NCI-H1436 treated with DMSO at 0.1 percent for 48 hours (cell line): ENCODE results near the gene NRF1.
"Not testable (repeated sequence)": the region's sequence is repeated elsewhere in the genome, so short reads cannot be mapped to it uniquely, and the experiment has no call there.

Source experiments
- DNase-seq: peaks from one replicate; lab custom pipeline; 2025; lab: John Stamatoyannopoulos, UW

NRF1 gene

DNA sequence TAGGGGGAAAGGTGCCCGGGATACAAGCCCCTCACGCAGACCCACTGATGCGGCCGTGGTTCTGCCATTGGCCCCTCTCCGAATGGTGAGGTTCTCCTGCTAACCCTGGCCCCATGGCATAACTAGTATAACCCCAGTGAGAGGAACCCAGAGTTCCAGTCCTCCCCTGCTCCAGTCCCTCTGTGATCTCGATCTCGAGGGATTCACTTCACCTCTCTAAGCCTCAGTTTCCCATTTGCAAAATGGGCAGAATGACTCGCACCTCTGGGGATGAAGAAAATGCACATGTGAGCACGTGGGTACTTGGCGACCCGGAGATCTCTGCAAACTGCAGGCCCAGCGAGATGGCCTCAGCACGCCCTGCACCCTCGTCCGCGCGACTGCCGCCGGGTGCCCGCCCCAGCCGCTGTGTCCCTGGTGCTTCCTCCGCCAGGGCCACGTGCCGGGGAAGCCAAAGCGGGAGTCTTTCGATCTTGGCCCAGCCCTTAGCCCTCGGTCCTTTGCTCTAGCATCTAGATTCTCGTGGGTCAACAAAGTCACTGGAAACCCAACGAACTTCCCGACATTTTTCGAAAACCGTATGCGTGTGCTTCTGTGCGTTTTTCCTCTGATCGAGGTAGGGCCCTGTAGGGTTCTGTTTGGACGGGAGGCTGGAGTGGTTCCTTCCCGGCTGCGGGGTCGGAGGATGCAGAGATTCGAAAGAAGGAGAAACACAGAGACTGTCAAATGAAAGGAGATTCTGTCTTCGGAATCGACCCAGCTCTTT, 171.5 kb downstream of the NRF1 start:
- DNase-seq, result no peak

GRCh38 chr7:129783584-129783919, 172.0 kb downstream of the NRF1 start:
- no peak for DNase-seq

DNA sequence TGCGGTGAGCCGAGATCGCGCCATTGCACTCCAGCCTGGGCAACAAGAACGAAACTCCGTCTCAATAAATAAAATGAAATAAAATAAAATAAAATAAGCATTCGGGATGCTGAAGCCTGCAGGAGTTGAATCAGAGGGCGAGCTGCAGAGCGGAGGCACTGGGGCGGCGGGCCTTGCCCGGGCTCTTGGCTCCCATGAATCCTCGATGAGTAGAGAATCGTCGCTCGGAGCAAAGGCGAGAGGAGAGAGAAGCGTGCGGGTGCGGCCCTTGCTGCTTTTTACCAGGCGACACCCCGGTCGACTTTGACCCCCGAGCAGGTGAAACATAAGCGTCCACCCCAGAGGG, 172.9 kb downstream of the NRF1 start:
- DNase-seq, result no peak

DNA sequence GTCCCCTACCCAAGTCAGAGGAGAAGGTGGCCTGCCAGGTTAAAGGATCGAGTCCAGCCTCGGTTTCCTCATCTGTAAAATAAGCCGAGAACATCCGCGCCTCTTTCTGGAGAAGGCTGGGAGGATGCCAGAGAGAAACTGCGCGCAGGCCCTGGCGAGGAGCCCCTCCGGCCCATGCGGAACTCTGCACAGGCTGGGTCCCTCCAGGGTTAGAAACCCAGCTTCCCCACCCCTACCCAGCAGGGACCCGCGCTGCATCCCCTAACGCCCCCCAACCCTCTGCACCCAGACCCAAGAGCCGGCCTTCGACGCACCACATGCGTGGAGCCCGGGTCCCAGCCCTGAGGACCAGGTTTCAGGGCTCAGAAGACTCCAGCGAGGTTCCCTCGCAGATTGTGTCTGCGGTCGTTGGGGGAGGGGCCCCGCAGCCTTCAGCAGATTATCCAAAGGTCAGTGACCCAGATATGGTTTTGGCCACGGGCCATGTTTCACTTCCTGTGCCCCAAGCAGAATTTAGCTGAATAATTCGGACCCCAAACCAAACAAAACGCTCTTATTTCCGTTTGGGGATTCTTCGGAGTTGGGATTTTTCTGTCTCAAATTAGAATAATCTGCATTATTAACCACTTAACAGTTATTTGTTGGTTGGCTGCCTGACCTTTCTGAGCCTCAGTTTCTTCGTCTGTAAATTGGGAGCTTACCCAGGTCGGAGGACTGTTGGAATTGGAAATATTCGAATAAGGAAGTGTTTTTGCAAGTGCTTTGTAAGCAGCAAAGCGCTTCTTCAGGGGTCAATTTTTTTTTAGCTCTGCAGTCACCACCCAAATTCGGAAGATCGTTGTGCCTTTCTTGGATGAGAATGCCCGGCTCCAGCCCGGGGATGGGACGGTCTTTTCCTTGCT, 173.5 kb downstream of the NRF1 start:
- no peak for DNase-seq

DNA sequence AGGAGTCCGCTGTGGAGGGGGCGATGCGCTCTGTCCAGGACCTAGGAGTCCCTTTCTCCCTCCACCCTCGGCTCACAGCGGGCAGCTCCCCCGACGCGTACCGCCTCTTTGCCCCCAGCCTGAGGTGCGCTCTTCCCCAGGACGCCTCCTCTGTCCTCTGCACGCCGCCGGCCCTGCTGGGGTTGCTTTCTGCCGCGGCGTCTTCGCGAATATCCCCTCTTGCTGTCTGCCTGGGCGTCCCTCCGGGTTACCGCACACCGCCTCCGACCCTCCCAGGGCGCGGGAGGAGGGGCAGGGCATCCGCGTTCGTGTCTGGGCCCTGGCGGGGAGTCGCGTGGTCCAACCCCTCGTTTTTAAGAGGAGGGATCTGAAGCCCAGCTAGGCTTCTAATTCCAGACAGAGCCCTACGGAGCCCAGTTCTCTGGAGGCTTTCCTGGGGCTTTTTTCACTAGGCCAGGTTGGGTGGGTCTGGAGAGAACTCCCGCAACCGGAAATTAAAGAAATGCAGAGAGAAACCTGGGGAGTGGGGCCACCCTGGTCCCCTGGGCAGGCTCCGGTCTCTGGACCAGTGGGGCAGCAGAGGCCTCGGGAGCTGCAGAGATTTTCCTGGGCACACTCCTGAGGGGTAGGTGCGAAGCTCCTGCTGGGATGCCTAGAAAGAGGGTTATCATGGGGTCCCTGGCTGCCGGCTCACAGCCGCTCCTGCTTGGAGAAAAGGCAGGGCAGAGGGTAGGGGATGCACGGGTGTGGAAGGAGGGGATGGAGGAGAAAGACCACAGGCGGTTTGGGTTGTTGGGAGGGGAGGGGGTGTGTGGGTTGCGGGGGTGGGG, 174.4 kb downstream of the NRF1 start:
- no peak for DNase-seq

DNA sequence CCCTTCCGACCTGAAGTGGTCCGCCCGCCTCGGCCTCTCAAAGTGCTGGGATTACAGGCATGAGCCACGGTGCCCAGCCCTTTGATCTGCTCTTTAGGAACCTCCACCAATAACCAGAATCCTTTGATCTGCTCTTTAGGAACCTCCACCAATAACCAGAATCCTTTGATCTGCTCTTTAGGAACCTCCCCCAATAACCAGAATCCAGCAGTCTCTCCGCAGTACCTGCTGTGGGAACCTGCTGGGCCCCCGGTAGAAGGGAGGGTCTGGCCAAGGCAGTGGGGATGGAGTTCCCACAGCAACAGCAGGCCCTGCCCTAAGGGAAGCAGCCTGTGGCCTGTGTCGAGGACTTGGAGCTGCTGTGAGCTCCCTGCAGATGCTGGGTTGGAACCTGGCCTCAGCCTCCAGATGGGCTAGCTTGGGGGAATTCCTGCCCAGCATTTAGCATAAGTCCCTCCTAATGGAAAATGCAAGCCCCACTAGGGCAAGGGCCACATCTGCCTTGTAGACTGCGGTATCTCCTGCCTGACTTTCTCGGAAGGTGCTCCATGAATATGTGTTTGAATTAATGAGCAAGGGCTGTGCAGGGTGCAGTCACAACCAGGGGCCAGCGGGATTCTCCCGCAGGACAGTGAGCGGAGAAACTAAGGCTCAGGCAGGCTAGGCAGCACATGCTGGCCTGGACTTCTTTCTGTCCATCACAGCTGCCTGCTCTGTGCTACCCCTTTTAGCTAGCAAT, 175.5 kb downstream of the NRF1 start:
- DNase-seq, result no peak

- DNase-seq, result no peak
These were observed 177.5 kb downstream of the NRF1 start for GRCh38 chr7:129789000-129789399.

- no peak for DNase-seq
These were observed 178.1 kb downstream of the NRF1 start for GRCh38 chr7:129789652-129790051.

DNA sequence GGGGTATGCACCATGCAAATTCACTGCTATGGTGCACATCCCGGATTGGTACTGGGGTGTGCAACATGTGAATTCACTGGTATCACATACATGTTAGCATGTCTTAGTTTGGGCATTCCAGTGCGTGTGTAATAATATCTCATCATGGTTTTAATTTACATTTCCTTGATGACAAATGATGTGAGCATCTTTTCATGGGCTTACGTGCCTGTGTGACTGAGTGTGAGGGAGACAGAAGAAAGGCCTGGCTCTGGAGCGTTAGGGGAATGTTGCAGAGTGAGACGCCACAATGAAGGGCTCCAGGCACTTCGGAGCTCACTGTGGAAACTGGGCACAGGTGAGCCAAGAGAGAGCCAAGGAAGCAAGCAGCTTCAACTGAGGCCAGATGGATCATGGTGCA, 178.6 kb downstream of the NRF1 start:
- no peak for DNase-seq

GRCh38 chr7:129792721-129793120, 181.2 kb downstream of the NRF1 start:
- DNase-seq, result no peak

DNA sequence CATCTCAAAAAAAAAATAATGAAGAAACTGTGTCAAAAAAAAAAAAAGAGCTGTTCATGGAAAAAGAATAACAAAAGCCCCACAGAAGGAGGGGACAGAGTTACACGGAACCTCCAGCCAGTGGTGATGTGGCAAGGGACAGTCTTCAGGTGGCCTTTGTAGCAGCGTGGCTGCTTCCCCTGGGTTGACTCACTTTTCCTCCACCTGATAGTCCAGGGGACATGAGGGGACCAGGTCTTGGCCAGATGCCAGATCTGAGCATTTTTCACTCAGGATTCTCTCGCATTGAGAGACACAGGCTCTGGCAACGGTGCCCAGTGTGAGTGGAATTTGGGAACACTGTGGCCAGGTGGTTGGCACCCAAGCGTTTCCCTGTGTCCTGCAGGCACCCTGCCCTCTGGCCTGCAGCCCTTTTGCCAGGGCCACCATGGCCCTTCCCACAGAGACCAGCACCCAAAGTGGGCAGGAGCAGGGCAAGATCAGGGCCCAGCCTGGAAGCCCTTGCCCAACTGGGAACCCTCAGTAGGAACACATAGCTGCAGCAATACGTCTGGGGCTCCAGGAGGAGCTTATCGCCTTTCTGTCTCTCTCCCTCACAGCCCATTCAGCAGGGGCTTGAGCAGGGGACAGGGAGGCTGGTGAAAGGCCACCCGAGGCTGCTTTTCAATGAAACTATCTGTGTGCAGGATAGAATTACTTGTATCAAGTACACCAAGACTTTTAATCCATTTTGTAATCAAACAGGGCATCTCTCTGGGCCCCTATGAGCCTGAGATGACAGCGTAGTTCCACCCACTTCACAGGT, 182.2 kb downstream of the NRF1 start:
- no peak for DNase-seq

DNA sequence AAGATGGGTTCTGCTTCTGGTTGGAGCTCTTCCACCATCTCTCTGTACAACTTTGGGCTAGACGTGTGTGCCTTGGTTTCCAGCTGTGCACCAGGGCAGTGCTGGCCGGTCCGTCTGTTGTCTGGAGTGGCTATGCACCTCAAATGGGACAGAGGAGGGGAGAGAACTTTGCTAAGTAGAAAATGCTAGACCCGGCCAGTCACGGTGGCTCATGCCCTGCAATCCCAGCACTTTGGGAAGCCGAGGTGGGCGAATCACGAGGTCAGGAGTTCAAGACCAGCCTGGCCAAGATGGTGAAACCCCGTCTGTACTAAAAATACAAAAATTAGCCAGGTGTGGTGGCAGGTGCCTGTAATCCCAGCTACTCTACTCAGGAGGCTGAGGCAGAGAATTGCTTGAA, 182.9 kb downstream of the NRF1 start:
- not testable (repeated sequence) for DNase-seq

DNA sequence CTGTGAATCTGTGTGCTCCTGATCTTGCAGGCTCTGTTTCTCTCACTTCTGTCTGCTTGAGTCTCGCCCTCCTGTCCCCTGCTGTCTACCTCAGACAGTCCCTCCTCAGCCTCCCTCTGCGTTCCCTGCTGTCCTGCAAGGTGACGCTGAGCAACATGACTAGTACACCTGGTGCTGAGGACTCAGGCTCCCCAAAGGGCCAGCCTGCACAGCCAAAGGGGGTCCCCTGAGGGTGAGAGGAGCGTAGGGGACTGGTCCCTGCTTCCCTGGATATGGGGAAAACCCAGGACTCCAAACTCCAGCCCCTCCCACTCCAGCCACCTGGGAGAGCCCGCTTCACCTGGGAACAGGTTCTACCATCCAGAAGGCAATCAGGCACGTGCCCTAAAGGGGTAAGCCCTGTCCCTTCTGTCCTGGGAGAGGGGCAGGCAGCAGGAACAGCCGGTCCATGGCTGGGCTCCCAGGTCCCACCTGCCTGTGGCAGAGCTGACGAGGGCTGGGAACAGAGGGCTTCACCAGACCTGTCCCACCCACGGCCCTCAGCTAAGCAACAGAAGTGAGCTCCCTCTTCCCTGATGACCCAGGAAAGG, 184.8 kb downstream of the NRF1 start:
- DNase-seq, result no peak

GRCh38 chr7:129797214-129797789, 185.8 kb downstream of the NRF1 start:
- peak; percentile 53 for DNase-seq

GRCh38 chr7:129798616-129799349, 187.3 kb downstream of the NRF1 start:
- no peak for DNase-seq

GRCh38 chr7:129799350-129799955, 187.9 kb downstream of the NRF1 start:
- no peak for DNase-seq

GRCh38 chr7:129800901-129801300, 189.4 kb downstream of the NRF1 start:
- no peak for DNase-seq

- peak; percentile 73 for DNase-seq
These were observed 190.4 kb downstream of the NRF1 start for GRCh38 chr7:129801882-129802281.

DNA sequence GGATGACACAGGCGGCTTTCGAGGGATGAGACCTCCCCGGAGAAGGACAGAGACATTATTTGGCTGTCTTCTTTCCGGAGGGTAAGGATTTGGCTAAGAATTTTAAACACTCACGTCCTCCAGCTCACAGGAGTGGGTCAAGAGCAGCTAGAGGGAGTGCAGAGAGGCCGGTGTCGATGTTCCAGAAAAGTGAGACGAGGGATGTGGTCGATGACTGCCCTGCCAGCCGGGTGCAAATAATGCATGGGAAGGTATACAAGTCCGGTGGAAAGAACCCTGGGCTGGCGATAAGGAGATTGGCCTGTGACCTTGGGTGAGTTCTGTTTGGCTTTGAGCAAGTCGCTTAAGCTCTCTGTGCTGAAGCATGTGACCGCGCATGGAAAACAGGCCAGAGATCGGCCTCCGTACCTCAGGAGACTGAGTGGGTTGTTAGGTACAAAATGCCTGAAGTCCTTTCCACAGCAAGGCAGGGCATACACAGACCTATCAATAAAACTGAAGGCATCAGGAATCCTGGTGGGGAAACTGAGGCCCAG, 192.1 kb downstream of the NRF1 start:
- no peak for DNase-seq
